ENCODE data around the gene CYB561A3.

The CYB561A3 gene

GRCh38 chr11:61325649-61326414 lies 35.9 kb downstream of the CYB561A3 start:
- no peak for DNase-seq (ENCODE audit: low spot score)

- no peak for DNase-seq (ENCODE audit: low spot score)
Measured at GRCh38 chr11:61315260-61315659, 46.4 kb downstream of the CYB561A3 start.

- DNase-seq (ENCODE audit: low spot score) = no peak
Measured at GRCh38 chr11:61310749-61311148, 50.9 kb downstream of the CYB561A3 start.

GRCh38 chr11:61309739-61310138 lies 51.9 kb downstream of the CYB561A3 start:
- no peak for DNase-seq (ENCODE audit: low spot score)

- no peak for DNase-seq (ENCODE audit: low spot score)
Measured at GRCh38 chr11:61309141-61309540, 52.5 kb downstream of the CYB561A3 start.

DNA sequence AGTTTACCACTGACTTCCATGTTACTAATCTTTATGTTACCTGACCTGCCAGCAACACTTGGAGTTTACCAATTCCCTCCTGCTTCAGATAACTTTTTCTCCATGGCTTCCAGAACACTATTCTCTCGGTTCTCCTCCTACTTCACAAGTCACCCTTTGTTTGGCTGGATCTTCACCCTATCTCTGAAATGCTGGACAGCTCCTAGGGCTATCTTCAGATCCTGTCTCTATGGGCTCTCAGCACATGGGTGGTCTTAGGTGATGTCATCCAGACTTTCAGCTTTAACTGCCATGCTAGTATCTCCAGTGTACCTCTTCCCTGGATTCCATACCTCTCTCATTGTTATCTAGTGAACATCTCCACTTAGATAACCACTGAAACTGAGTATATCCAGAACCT lies 54.3 kb downstream of the CYB561A3 start:
- no peak for DNase-seq (ENCODE audit: low spot score)

- DNase-seq (ENCODE audit: low spot score) = no peak
Measured at GRCh38 chr11:61306221-61306620, 55.5 kb downstream of the CYB561A3 start.

DNA sequence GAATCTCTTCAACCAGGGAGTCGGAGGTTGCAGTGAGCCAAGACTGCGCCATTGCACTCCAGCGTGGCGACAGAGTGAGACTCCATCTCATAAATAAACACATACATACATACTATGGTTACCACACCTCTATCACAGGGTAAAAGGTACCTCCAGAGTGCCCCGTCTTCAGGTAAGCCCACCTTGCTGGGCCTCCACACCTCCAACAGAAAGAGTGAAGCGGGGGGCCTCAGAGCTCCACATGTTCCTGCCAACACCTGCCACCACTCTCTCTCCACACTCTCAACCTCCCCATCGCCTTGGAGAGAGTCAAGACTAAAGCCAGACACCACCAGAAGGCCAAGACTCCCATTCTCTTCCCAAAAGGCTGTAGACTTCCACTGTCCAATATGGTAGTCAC lies 56.3 kb downstream of the CYB561A3 start:
- DNase-seq (ENCODE audit: low spot score) = no peak

- no peak for DNase-seq (ENCODE audit: low spot score)
Measured at GRCh38 chr11:61303725-61304124, 58.0 kb downstream of the CYB561A3 start.

- DNase-seq (ENCODE audit: low spot score) = no peak
Measured at GRCh38 chr11:61302550-61302949, 59.1 kb downstream of the CYB561A3 start.
